ENCODE measurements around the gene OLIG3. TPM values are rescaled to one million over a fixed set of nuclear protein-coding genes. Genes with fewer than 3 reads are reported as not detected.

OLIG3 gene
- total RNA-seq (2022; extraction: Qiagen RNA extraction; ENCODE audit: low read depth) = not detected in 5 replicates

GRCh38 chr6:137494281-137494987, at the start of gene OLIG3:
Gene OLIG3, minus strand, starts transcription at chr6:137494394. Its CDS starts 224 bp downstream, at chr6:137494170.

Measured in A549 treated with CpdA at 1 μM for 4 hours (cell line).